SK-N-SH (cell line): ENCODE results near the gene FNDC1. TPM values are rescaled to one million over a fixed set of nuclear protein-coding genes. Genes with fewer than 3 reads are reported as not detected.

Experiments
- CTCF ChIA-PET: fragments of 300-600, 350-600 bp; formaldehyde crosslinking; extraction: SDS; loops from one replicate; lab custom pipeline; 2021; lab: Yijun Ruan, JAX
- POLR2A ChIA-PET: fragments of 350-600 bp; sonication (Branson Sonifier 250); formaldehyde crosslinking; extraction: SDS; loops from one replicate; lab custom pipeline; 2020; ENCODE audit warnings: antibody characterized with exemption, inconsistent platforms; lab: Yijun Ruan, JAX
- DNase-seq: peaks from one replicate; pipeline ENCODE4 v3.0.0; 2012
- H2AFZ ChIP-seq: fragments of 200-600 bp; sonication (generic); 2 replicates; pipeline ENCODE4 v1.8.1; 2016; ENCODE audit warnings: antibody characterized with exemption, mild to moderate bottlenecking, low read depth
- H3F3A ChIP-seq: fragments of 200-600 bp; sonication (generic); replicated peaks from 2 replicates; pipeline ENCODE3; 2016; ENCODE audit warnings: antibody characterized with exemption, mild to moderate bottlenecking; ENCODE audit not compliant: insufficient read depth
- H3K27ac ChIP-seq, 2 experiments: fragments of 200-500 bp in 1 of 2; fragments of 200-600 bp in 1 of 2; sonication (Bioruptor generic) in 1 of 2; sonication (generic), shearing (Covaris generic) in 1 of 2; 2 replicates each; pipeline versions ENCODE4 v1.5.1 to v1.6.1; 2014 to 2016; ENCODE audit warnings: low read depth in 2 of 2, inconsistent platforms in 1 of 2, low read length in 1 of 2, mild to moderate bottlenecking in 1 of 2, mixed read lengths in 1 of 2
- H3K27me3 ChIP-seq: fragments of 200-600 bp; sonication (generic), shearing (Covaris generic); 2 replicates; pipeline ENCODE4 v1.6.1; 2016; ENCODE audit warnings: mixed run types; ENCODE audit not compliant: insufficient read depth
- H3K36me3 ChIP-seq, 2 experiments: fragments of 200-500 bp in 1 of 2; fragments of 200-600 bp in 1 of 2; sonication (Bioruptor generic) in 1 of 2; sonication (generic) in 1 of 2; replicated peaks in 1 of 2; 2 replicates each; pipeline versions ENCODE3 to v1.5.1; 2014 to 2016; ENCODE audit warnings: low read length in 1 of 2, mild to moderate bottlenecking in 1 of 2; ENCODE audit not compliant: insufficient read depth in 2 of 2, control insufficient read depth in 1 of 2
- H3K4me1 ChIP-seq, 2 experiments: fragments of 200-500 bp in 1 of 2; fragments of 200-600 bp in 1 of 2; sonication (Bioruptor generic) in 1 of 2; sonication (generic), shearing (Covaris generic) in 1 of 2; 2 replicates each; pipeline versions ENCODE4 v1.5.1 to v1.6.1; 2014 to 2016; ENCODE audit warnings: low read depth in 1 of 2, low read length in 1 of 2, mixed run types in 1 of 2; ENCODE audit not compliant: insufficient read depth in 2 of 2, control insufficient read depth in 1 of 2
- H3K4me2 ChIP-seq: fragments of 200-600 bp; sonication (generic), shearing (Covaris generic); 2 replicates; pipeline ENCODE4 v1.6.1; 2017; ENCODE audit warnings: mixed run types
- H3K4me3 ChIP-seq, 2 experiments: fragments of 200-500 bp in 1 of 2; fragments of 200-600 bp in 1 of 2; sonication (Bioruptor generic) in 1 of 2; sonication (generic), shearing (Covaris generic) in 1 of 2; 2 replicates each; pipeline versions ENCODE4 v1.5.1 to v1.8.1; 2014 to 2016; ENCODE audit warnings: low read depth in 2 of 2, inconsistent platforms in 1 of 2, low read length in 1 of 2, mild to moderate bottlenecking in 1 of 2, mixed read lengths in 1 of 2, moderate library complexity in 1 of 2
- H3K79me2 ChIP-seq: fragments of 200-600 bp; sonication (generic); 2 replicates; pipeline ENCODE4 v1.8.1; 2017; ENCODE audit warnings: mild to moderate bottlenecking; ENCODE audit not compliant: insufficient read depth
- H3K9ac ChIP-seq: fragments of 200-600 bp; sonication (generic); 2 replicates; pipeline ENCODE4 v1.6.1; 2017; ENCODE audit warnings: mixed run types
- H3K9me2 ChIP-seq: fragments of 200-600 bp; sonication (generic); 2 replicates; pipeline ENCODE4 v1.6.1; 2017; ENCODE audit warnings: mixed run types
- H3K9me3 ChIP-seq: fragments of 200-600 bp; sonication (generic); 2 replicates; pipeline ENCODE4 v1.6.1; 2017; ENCODE audit warnings: mixed run types, mild to moderate bottlenecking, moderate library complexity
- H4K20me1 ChIP-seq: fragments of 200-600 bp; sonication (generic); 2 replicates; pipeline ENCODE4 v1.6.1; 2017; ENCODE audit warnings: mild to moderate bottlenecking, mixed run types; ENCODE audit not compliant: insufficient read depth
- EZH2phosphoT487 ChIP-seq: fragments of 200-600 bp; sonication (generic); IDR thresholded peaks from 2 replicates; pipeline ENCODE4 v1.6.1; 2017; ENCODE audit warnings: low read depth, mixed run types, mild to moderate bottlenecking, antibody characterized with exemption, moderate library complexity, borderline replicate concordance
- FOSL2 ChIP-seq: IDR thresholded peaks from 2 replicates; pipeline ENCODE4 v1.4.0; 2012; ENCODE audit warnings: low read depth, mild to moderate bottlenecking, moderate library complexity, borderline replicate concordance
- FOXM1 ChIP-seq: IDR thresholded peaks from 2 replicates; pipeline ENCODE4 v1.4.0; 2012; ENCODE audit warnings: low read depth, mild to moderate bottlenecking
- NRF1 ChIP-seq: IDR thresholded peaks from 2 replicates; pipeline ENCODE4 v1.6.1; 2012; ENCODE audit warnings: low read depth, mild to moderate bottlenecking, low read length
- RAD21 ChIP-seq: IDR thresholded peaks from 2 replicates; pipeline ENCODE4 v1.6.1; 2012; ENCODE audit warnings: mild to moderate bottlenecking, low read length
- RFX5 ChIP-seq: IDR thresholded peaks from 2 replicates; pipeline ENCODE4 v1.6.1; 2012; ENCODE audit warnings: mild to moderate bottlenecking, improper control_type of control experiment, low read length
- RXRA ChIP-seq: IDR thresholded peaks from 2 replicates; pipeline ENCODE4 v1.4.0; 2012; ENCODE audit warnings: low read depth, mild to moderate bottlenecking, borderline replicate concordance
- SIN3A ChIP-seq: IDR thresholded peaks from 2 replicates; pipeline ENCODE4 v1.6.1; 2012; ENCODE audit warnings: low read depth, mild to moderate bottlenecking, low read length, moderate library complexity, borderline replicate concordance
- TAF1 ChIP-seq: IDR thresholded peaks from 2 replicates; pipeline ENCODE4 v1.6.1; 2012; ENCODE audit warnings: low read depth, mild to moderate bottlenecking, low read length, moderate library complexity, borderline replicate concordance
- TEAD4 ChIP-seq: IDR thresholded peaks from 2 replicates; pipeline ENCODE4 v1.4.0; 2012; ENCODE audit warnings: mild to moderate bottlenecking, borderline replicate concordance; ENCODE audit not compliant: insufficient read depth
- YY1 ChIP-seq: IDR thresholded peaks from 2 replicates; pipeline ENCODE4 v1.4.0; 2012; ENCODE audit warnings: low read depth, mild to moderate bottlenecking
- WGBS: methylation state at CpG from one replicate; pipeline ENCODE4 v1.1.6; 2017; ENCODE audit warnings: low lambda C conversion rate; 5-methylcytosine and 5-hydroxymethylcytosine counted together
- polyA plus RNA-seq, 3 experiments: library from polyadenylated mRNA; depleted of rRNA; stranded (reverse); fragments of >200 nt; gene quantifications; 2 replicates each; pipeline ENCODE4 v1.2.3, GENCODE V29; 2012
- TF ChIP-seq, protein P1 (sequence below): IDR thresholded peaks from 2 replicates; pipeline ENCODE4 v1.6.1; 2012; ENCODE audit warnings: mild to moderate bottlenecking, low read depth, low read length, moderate library complexity
- TF ChIP-seq, protein P2 (sequence below): fragments of 200-600 bp; sonication (generic); IDR thresholded peaks from 2 replicates; pipeline ENCODE4 v1.6.1; 2017; ENCODE audit warnings: antibody characterized with exemption, mild to moderate bottlenecking, moderate library complexity
- TF ChIP-seq, protein P3 (sequence below): IDR thresholded peaks from 2 replicates; pipeline ENCODE4 v1.4.0; 2012; ENCODE audit warnings: low read depth, borderline replicate concordance
- TF ChIP-seq, protein P4 (sequence below): IDR thresholded peaks from 2 replicates; pipeline ENCODE4 v1.4.0; 2012; ENCODE audit warnings: low read depth, borderline replicate concordance
- TF ChIP-seq, protein P5 (sequence below): IDR thresholded peaks from 2 replicates; pipeline ENCODE4; 2012

FNDC1 gene
- polyA plus RNA-seq, 1 of the 3 experiments (the other 2 are of a cell fraction): not detected

DNA sequence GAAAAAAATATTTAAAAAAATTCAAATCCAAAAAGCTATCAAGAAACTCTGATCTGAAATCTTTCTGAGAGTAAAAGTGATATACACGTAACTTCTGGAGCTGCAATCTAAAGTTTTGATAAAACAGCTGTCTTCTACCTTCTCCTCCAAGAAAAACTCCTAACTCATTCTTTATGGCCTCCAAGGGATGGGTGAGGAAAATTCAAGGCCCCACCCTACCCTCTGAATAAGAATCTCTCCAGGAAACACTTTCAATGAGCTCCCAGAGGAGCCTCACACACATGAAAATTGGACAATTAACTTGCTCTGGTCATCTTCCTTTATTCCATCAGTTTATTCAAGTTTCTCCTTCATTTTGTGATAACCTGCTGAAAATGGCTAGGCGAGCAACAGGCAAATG, 93.4 kb downstream of the FNDC1 start:
- 14% methylated on average over 2 of the region's 2 CpGs for WGBS
- Histone ChIP-seq H3K4me3 (no peak overlapping the region), H3K27ac (no peak overlapping the region), H3K36me3 (no peaks in the 10 kb centered on the region), H4K20me1 (no peaks in the 10 kb centered on the region), H3K4me2 (no peak overlapping the region), H3K9me2 (no peaks in the 10 kb centered on the region), H3F3A (no peaks in the 10 kb centered on the region), H3K9me3 (no peaks in the 10 kb centered on the region), H3K4me1 (no peaks in the 10 kb centered on the region), H3K27me3 (no peaks in the 10 kb centered on the region), H2AFZ (no peak overlapping the region), H3K79me2 (no peaks in the 10 kb centered on the region), H3K9ac (no peak overlapping the region)
- POLR2A ChIA-PET: no interaction called here
- no peak for DNase-seq
- CTCF ChIA-PET: interaction anchor here (0.9 to 5.9 kb wide), 2 partner anchors 10 to 392 kb away, joined by 3 to 41 read pairs; no protein-coding TSS in a partner anchor
- TF ChIP-seq RAD21: no peak
- TF ChIP-seq SIN3A: no peak
- TF ChIP-seq, protein P1, sequence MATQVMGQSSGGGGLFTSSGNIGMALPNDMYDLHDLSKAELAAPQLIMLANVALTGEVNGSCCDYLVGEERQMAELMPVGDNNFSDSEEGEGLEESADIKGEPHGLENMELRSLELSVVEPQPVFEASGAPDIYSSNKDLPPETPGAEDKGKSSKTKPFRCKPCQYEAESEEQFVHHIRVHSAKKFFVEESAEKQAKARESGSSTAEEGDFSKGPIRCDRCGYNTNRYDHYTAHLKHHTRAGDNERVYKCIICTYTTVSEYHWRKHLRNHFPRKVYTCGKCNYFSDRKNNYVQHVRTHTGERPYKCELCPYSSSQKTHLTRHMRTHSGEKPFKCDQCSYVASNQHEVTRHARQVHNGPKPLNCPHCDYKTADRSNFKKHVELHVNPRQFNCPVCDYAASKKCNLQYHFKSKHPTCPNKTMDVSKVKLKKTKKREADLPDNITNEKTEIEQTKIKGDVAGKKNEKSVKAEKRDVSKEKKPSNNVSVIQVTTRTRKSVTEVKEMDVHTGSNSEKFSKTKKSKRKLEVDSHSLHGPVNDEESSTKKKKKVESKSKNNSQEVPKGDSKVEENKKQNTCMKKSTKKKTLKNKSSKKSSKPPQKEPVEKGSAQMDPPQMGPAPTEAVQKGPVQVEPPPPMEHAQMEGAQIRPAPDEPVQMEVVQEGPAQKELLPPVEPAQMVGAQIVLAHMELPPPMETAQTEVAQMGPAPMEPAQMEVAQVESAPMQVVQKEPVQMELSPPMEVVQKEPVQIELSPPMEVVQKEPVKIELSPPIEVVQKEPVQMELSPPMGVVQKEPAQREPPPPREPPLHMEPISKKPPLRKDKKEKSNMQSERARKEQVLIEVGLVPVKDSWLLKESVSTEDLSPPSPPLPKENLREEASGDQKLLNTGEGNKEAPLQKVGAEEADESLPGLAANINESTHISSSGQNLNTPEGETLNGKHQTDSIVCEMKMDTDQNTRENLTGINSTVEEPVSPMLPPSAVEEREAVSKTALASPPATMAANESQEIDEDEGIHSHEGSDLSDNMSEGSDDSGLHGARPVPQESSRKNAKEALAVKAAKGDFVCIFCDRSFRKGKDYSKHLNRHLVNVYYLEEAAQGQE: no peak
- TF ChIP-seq RFX5: no peak
- TF ChIP-seq, protein P2, sequence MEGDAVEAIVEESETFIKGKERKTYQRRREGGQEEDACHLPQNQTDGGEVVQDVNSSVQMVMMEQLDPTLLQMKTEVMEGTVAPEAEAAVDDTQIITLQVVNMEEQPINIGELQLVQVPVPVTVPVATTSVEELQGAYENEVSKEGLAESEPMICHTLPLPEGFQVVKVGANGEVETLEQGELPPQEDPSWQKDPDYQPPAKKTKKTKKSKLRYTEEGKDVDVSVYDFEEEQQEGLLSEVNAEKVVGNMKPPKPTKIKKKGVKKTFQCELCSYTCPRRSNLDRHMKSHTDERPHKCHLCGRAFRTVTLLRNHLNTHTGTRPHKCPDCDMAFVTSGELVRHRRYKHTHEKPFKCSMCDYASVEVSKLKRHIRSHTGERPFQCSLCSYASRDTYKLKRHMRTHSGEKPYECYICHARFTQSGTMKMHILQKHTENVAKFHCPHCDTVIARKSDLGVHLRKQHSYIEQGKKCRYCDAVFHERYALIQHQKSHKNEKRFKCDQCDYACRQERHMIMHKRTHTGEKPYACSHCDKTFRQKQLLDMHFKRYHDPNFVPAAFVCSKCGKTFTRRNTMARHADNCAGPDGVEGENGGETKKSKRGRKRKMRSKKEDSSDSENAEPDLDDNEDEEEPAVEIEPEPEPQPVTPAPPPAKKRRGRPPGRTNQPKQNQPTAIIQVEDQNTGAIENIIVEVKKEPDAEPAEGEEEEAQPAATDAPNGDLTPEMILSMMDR: no peak
- TF ChIP-seq YY1: no peak
- TF ChIP-seq FOSL2: no peak
- TF ChIP-seq RXRA: no peak
- TF ChIP-seq, protein P3, sequence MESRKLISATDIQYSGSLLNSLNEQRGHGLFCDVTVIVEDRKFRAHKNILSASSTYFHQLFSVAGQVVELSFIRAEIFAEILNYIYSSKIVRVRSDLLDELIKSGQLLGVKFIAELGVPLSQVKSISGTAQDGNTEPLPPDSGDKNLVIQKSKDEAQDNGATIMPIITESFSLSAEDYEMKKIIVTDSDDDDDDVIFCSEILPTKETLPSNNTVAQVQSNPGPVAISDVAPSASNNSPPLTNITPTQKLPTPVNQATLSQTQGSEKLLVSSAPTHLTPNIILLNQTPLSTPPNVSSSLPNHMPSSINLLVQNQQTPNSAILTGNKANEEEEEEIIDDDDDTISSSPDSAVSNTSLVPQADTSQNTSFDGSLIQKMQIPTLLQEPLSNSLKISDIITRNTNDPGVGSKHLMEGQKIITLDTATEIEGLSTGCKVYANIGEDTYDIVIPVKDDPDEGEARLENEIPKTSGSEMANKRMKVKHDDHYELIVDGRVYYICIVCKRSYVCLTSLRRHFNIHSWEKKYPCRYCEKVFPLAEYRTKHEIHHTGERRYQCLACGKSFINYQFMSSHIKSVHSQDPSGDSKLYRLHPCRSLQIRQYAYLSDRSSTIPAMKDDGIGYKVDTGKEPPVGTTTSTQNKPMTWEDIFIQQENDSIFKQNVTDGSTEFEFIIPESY: no peak
- no peak for TF ChIP-seq EZH2phosphoT487
- TF ChIP-seq, protein P4, sequence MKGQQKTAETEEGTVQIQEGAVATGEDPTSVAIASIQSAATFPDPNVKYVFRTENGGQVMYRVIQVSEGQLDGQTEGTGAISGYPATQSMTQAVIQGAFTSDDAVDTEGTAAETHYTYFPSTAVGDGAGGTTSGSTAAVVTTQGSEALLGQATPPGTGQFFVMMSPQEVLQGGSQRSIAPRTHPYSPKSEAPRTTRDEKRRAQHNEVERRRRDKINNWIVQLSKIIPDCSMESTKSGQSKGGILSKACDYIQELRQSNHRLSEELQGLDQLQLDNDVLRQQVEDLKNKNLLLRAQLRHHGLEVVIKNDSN: no peak
- TF ChIP-seq FOXM1: no peak
- TF ChIP-seq, protein P5, sequence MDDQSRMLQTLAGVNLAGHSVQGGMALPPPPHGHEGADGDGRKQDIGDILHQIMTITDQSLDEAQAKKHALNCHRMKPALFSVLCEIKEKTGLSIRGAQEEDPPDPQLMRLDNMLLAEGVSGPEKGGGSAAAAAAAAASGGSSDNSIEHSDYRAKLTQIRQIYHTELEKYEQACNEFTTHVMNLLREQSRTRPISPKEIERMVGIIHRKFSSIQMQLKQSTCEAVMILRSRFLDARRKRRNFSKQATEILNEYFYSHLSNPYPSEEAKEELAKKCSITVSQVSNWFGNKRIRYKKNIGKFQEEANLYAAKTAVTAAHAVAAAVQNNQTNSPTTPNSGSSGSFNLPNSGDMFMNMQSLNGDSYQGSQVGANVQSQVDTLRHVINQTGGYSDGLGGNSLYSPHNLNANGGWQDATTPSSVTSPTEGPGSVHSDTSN: no peak
- no peak for TF ChIP-seq TEAD4
- TF ChIP-seq TAF1: no peak
- no peak for TF ChIP-seq NRF1
